ENCODE measurements around the gene SYNE2.
"Not testable (repeated sequence)": the region's sequence is repeated elsewhere in the genome, so short reads cannot be mapped to it uniquely, and the experiment has no call there.

Gene SYNE2

DNA sequence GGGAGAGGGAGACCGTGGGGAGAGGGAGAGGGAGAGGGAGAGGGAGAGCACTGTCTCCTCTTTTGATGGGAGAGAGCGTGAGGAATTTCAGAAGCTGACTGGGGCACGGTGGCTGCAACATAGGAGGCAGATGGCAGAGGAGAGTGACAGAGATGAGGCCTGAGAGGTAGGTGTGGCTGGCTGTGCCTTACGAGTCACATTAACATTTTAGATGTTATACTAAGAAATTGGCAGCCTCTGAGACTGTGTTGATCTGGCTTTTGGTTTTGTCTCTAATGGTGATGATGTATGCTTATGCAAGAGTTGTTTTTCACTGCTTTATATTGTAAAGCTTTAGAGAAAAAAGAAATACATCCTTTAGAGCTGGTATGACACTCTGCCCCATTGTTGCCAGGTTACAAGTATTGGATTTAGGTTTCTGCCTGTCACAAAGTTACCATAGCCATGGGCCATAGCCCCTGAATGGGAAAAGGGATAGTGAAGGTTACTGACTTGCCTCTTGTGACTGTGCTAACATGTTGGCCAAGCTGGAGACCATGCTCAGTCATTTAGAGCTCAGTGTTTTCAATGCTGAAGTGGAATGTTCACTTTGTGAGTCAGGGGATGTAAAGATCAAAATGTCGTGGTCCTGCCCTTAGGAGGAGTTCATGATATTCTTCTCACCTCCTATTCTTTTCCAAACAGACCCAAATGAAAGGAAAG is 186.2 kb downstream of the SYNE2 start:
- DNase-seq, result no peak

GRCh38 chr14:64040044-64040443 is 187.2 kb downstream of the SYNE2 start:
- no peak for DNase-seq

GRCh38 chr14:64043296-64043695 is 190.5 kb downstream of the SYNE2 start:
- DNase-seq, result not testable (repeated sequence)

- DNase-seq, result no peak
Measured at GRCh38 chr14:64045091-64045490, 192.3 kb downstream of the SYNE2 start.

DNA sequence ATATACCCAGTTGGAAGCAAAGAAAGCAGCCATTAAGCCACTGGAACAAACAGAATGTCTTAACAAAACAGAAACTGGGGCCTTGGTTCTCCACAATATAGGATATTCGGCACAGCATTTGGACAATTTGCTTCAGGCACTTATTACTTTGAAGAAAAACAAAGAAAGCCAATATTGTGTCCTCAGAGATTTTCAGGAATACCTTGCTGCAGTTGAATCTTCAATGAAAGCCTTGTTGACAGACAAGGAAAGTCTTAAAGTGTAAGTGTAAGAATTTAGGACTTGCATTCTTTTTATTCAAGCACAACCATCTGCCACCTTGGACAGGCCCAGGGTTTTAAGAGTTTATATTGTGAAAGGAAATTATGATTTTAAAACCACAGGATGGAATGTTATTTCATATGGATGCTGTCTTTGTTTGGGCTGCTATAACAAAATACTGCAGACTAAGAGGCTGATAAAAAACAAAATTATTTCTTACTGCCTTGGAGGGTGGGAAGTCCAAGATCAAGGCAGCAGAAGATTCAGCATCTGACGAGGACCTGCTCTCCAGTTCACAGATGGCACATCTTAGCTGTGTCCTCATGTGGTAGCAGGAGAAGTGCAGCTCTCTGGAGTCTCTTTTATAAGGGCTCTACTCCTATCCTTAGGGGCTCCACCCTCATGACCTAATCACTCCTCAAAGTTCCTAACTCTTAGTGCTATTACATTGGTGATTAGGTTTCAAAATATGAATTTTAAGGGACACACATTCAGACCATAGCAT is 197.0 kb downstream of the SYNE2 start:
- DNase-seq, result no peak

DNA sequence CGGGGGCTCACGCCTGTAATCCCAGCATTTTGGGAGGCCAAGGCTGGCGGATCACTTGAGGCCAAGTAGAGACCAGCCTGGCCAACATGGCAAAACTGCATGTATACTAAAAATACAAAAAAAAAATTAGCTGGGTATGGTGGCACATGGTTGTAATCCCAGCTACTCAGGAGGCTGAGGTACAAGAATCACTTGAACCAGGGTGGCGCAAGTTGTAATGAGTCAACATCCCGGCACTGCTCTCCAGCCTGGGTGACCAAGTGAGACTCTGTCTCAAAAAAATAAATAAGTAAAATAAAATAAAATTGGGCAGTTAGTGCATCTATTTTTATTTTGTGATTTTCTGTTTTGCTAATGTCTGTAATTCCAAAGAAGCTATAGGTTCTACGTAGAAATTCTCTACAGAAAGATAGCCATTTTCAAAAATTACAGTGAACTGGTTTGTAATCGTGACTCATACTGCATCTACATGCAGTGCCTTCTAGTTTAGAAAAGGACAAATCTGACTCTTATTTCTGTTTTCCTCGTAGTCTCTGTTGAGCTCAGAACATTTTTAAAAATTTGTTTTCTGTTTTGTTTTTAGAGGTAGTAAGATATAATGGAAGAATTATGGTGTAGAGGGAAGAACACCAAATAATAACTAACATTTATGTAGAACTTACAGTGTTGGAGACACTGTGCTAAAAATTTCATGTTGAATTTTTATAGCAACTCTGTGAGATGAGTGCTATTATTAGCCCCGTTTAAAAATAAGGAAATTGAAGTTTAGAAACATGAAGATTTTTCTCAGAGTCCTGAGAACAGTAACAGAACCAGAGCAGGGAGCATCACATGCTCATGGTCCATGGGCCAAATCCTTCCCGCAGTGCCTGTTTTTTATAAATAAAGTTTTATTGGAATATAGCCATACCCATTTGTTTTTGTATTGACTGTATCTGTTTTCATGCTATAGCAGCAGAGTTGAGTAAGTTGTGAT is 201.2 kb downstream of the SYNE2 start:
- DNase-seq, result no peak

DNA sequence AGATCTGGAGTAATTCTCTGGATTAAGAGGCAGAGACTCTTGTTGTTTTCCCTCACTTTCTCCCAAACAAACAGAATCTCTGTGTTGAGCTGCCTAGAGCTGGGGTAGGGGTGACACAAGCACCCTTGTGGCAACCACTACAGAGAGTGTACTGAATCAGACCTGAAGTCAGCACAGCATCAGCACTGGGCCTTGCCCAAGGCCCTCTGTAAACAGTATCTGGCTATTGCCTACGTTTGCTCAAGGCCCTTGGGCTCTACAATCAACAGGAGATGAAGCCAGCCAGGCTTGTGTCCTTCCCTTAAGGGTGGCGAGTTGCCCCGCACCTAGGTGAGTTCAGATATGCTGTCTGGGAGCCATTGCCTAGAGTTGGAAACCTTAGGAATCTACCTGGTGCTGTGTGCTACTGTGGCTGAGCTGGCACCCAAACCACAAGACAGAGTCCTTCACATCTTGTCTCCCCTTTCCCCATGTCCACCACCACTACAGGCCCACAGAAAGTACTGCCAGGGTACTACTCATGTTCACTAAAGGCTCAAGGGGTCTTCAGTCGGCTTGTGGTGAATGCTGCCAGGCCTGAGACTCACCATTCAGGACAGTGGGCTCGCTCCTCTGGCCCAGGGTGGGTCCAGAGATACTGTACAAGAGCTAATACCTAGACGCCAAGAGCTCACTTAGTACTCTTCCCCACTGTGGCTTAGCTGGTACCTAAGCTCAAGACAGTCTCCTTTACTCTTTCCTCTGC is 206.8 kb downstream of the SYNE2 start:
- no peak for DNase-seq

DNA sequence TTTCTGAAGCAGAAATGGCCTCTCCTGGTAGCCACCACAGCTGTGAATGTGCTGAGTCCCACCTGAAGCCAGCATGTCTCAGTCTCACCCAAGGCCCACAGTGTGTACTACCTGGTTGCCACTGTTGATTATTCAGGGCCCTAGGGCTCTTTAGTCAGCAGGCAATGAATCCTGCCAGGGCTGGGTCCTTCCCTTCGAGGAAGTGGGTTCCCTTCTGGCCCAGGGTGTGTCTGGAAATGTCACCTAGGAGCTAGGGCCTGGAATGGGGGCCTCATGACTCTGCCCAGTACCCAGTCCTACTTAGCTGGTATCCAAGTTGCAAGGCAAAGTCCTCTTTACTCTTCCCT is 207.4 kb downstream of the SYNE2 start:
- DNase-seq, result no peak

- DNase-seq, result peak in 1 of 2 experiments; percentile 17
Measured at GRCh38 chr14:64060648-64061096, 207.9 kb downstream of the SYNE2 start.

- DNase-seq, result no peak
Measured at GRCh38 chr14:64061115-64061514, 208.3 kb downstream of the SYNE2 start.

- DNase-seq, result no peak
Measured at GRCh38 chr14:64061706-64062105, 208.9 kb downstream of the SYNE2 start.

DNA sequence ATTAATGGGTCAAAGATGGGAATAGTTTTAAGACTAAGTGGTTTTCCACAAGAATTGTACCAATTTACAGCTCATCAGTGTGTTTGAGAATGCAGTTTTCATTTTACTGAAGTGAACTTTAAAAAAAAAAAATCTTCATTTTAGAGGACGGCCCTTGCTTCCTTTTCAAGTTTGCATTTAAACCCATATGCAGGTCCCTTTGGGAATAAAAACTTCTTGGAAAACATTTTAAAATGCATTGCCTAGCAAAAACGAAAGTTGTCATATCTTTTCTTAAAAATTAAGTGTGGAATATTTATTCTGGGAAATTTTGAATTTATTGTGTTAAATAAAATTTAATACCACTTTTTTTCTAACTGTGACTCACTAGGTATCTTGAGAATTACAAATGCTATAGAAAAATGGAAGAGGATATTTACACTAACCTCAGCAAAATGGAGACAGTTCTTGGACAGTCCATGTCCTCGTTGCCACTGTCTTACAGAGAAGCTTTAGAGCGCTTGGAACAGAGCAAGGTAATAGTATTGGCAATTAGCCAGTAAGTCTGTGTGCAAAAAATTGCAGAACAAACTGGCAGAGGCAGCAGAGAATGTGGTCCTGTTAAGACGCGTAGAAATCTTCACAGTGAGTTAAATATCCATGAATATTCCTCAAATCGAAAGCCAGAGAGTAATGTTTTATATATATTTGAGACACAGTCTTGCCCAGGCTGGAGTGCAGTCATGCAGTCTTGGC is 209.7 kb downstream of the SYNE2 start:
- DNase-seq, result no peak

- DNase-seq, result no peak
Measured at GRCh38 chr14:64064447-64064846, 211.6 kb downstream of the SYNE2 start.

- DNase-seq, result no peak
Measured at GRCh38 chr14:64069634-64070359, 217.0 kb downstream of the SYNE2 start.

GRCh38 chr14:64074961-64075612 is 222.3 kb downstream of the SYNE2 start:
- peak in 1 of 2 experiments; percentile 63 for DNase-seq

- no peak for DNase-seq
Measured at GRCh38 chr14:64075613-64076005, 222.8 kb downstream of the SYNE2 start.

- no peak for DNase-seq
Measured at GRCh38 chr14:64080452-64080851, 227.6 kb downstream of the SYNE2 start.

GRCh38 chr14:64081174-64081746 is 228.5 kb downstream of the SYNE2 start:
- no peak for DNase-seq

GRCh38 chr14:64082837-64083236 is 230.0 kb downstream of the SYNE2 start:
- DNase-seq, result no peak

- no peak for DNase-seq
Measured at GRCh38 chr14:64088647-64088964, 235.8 kb downstream of the SYNE2 start.
